Activated T-helper 9 cell treated with anti-CD3 and anti-CD28 coated beads, Interleukin-2, amount 50 U/mL, for 16 hours (primary cell): ENCODE results near the gene MX1.

Source experiments
- DNase-seq: peaks from one replicate; pipeline ENCODE4 v3.0.0-alpha.2; 2020; ENCODE audit warnings: low read depth

MX1 gene

GRCh38 chr21:41432562-41433460 is 6.8 kb downstream of the MX1 start:
- DNase-seq = no peak

- no peak for DNase-seq
Measured at GRCh38 chr21:41433566-41433965, 7.5 kb downstream of the MX1 start.

- no peak for DNase-seq
Measured at GRCh38 chr21:41435706-41436105, 9.7 kb downstream of the MX1 start.

- no peak for DNase-seq
Measured at GRCh38 chr21:41437729-41438128, 11.7 kb downstream of the MX1 start.

- DNase-seq = no peak
Measured at GRCh38 chr21:41438425-41439113, 12.5 kb downstream of the MX1 start.

- no peak for DNase-seq
Measured at GRCh38 chr21:41439248-41439647, 13.2 kb downstream of the MX1 start.

- DNase-seq = no peak
Measured at GRCh38 chr21:41441546-41441945, 15.5 kb downstream of the MX1 start.

- no peak for DNase-seq
Measured at GRCh38 chr21:41442481-41443186, 16.6 kb downstream of the MX1 start.

- no peak for DNase-seq
Measured at GRCh38 chr21:41443562-41443961, 17.5 kb downstream of the MX1 start.

- no peak for DNase-seq
Measured at GRCh38 chr21:41444703-41445464, 18.8 kb downstream of the MX1 start.

GRCh38 chr21:41445465-41445862 is 19.4 kb downstream of the MX1 start:
- DNase-seq = no peak

- no peak for DNase-seq
Measured at GRCh38 chr21:41446586-41446985, 20.5 kb downstream of the MX1 start.

- no peak for DNase-seq
Measured at GRCh38 chr21:41447356-41447755, 21.3 kb downstream of the MX1 start.

- DNase-seq = no peak
Measured at GRCh38 chr21:41449613-41450012, 23.6 kb downstream of the MX1 start.

- no peak for DNase-seq
Measured at GRCh38 chr21:41451753-41452676, 26.0 kb downstream of the MX1 start.

GRCh38 chr21:41453198-41453597 is 27.2 kb downstream of the MX1 start:
- DNase-seq = no peak

GRCh38 chr21:41453761-41454160 is 27.7 kb downstream of the MX1 start:
- no peak for DNase-seq

- DNase-seq = no peak
Measured at GRCh38 chr21:41458121-41458520, 32.1 kb downstream of the MX1 start.

GRCh38 chr21:41458559-41458958 is 32.5 kb downstream of the MX1 start:
- no peak for DNase-seq

- DNase-seq = no peak
Measured at GRCh38 chr21:41459884-41460534, 34.0 kb downstream of the MX1 start.
